ENCODE results near the gene SMAP2.

Gene SMAP2

GRCh38 chr1:40421431-40422384, 48.2 kb downstream of the SMAP2 start (continued):
- TF ChIP-seq ZNF555 (tag by site-specific recombination; conservative IDR thresholded peaks at IDR 0.05) (no peak), ZNF571 (tag by site-specific recombination; IDR thresholded peaks at IDR 0.05) (no peak), HOXD13 (CRISPR knock-in tag; IDR thresholded peaks at IDR 0.05; ENCODE audit: borderline replicate concordance) (no peak), MEIS1 (CRISPR knock-in tag; IDR thresholded peaks at IDR 0.05; ENCODE audit: borderline replicate concordance) (no peak), ZNF600 (tag by site-specific recombination; IDR thresholded peaks at IDR 0.05) (no peak), ZNF629 (tag by site-specific recombination; IDR thresholded peaks at IDR 0.05) (no peak)
- TF ChIP-seq, protein P1, sequence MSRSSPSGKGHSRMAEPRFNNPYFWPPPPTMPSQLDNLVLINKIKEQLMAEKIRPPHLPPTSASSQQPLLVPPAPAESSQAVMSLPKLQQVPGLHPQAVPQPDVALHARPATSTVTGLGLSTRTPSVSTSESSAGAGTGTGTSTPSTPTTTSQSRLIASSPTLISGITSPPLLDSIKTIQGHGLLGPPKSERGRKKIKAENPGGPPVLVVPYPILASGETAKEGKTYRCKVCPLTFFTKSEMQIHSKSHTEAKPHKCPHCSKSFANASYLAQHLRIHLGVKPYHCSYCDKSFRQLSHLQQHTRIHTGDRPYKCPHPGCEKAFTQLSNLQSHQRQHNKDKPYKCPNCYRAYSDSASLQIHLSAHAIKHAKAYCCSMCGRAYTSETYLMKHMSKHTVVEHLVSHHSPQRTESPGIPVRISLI (tag by site-specific recombination; IDR thresholded peaks at IDR 0.05): no peak

DNA sequence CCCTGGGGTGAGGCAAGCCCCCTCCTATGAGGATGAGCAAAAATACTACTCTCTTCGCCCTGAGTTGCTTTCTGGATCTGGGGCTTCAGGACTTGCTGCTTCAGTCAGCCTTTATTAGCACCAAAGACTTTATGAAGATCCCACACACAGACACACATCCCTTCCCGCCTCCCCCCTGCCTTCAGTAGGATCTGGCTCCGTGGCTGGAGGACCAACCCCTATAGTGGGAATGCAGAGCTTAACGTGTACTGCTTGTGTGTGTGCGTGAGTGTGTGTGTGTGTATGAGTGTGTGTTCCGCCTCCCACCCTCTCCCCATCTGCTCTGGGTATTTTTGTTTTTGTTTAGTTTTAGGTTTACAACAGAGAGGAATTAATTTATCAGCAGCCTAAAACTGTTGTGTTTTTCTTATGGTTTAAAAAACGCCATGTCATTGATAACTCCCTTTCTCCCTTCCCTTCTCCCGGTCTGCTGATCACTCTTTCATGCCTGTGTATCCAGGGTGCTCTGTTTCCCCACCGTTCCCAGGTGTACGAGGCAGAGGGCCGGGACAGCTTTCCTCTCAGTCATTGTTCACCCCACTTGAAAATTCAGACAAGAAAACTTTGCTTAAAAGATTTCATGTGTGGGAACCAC, 49.2 kb downstream of the SMAP2 start:
- CTCF ChIA-PET: interaction anchor here (0.7 kb wide), 3 partner anchors 16 to 391 kb away, joined by 3 to 4 read pairs (median 4); no protein-coding TSS in a partner anchor
- no peak overlapping the region for H3K4me3 ChIP-seq (ENCODE audit: low read depth, low read length)
- no peak overlapping the region for H3K27ac ChIP-seq (ENCODE audit: extremely low read depth, low read depth, low read length)
- H3K9me3 ChIP-seq (ENCODE audit: control insufficient read depth, insufficient read depth, low read depth, low read length): no peaks in the 10 kb centered on the region
- peaks cover 0 to 47% of the 10 kb centered on the region in 2 experiments; a peak in 1 of 3 replicates for H3K36me3 ChIP-seq (ENCODE audit: control insufficient read depth in 2 of 2, insufficient read depth in 1 of 2, low read length in 2 of 2)
- TF ChIP-seq KLF9 (tag by site-specific recombination; IDR thresholded peaks at IDR 0.05; ENCODE audit: low read depth) (no peak), TCF7L2 (IDR thresholded peaks at IDR 0.05; ENCODE audit: borderline replicate concordance, low read depth, low read length) (no peak)
- POLR2A ChIA-PET: no interaction called here
- H3K4me1 ChIP-seq (ENCODE audit: control insufficient read depth, insufficient read depth, low read length): peaks cover 6% of the 10 kb centered on the region

GRCh38 chr1:40423264-40423642, 49.7 kb downstream of the SMAP2 start:
- ChIA-PET POLR2A (no interaction called here), CTCF (interaction anchor here (0.7 kb wide), 2 partner anchors 15 to 279 kb away, joined by 3 to 4 read pairs; no protein-coding TSS in a partner anchor)
- Histone ChIP-seq H3K27ac (ENCODE audit: extremely low read depth, low read depth, low read length) (no peak overlapping the region), H3K4me3 (ENCODE audit: low read depth, low read length) (no peak overlapping the region), H3K36me3 (ENCODE audit: control insufficient read depth in 2 of 2, insufficient read depth in 1 of 2, low read length in 2 of 2) (peaks cover 0 to 42% of the 10 kb centered on the region in 2 experiments; a peak in 1 of 3 replicates), H3K4me1 (ENCODE audit: control insufficient read depth, insufficient read depth, low read length) (peaks cover 6% of the 10 kb centered on the region), H3K9me3 (ENCODE audit: control insufficient read depth, insufficient read depth, low read depth, low read length) (no peaks in the 10 kb centered on the region)
- TF ChIP-seq ZNF37A (tag by site-specific recombination; IDR thresholded peaks at IDR 0.05): no peak
- no peak for TF ChIP-seq ZBTB17 (tag by site-specific recombination; IDR thresholded peaks at IDR 0.05)
- TF ChIP-seq ZNF394 (tag by site-specific recombination; IDR thresholded peaks at IDR 0.05; ENCODE audit: borderline replicate concordance): no peak
- TF ChIP-seq FEZF1 (tag by site-specific recombination; IDR thresholded peaks at IDR 0.05): no peak
- no peak for TF ChIP-seq ZNF112 (tag by site-specific recombination; IDR thresholded peaks at IDR 0.05)
- TF ChIP-seq, protein P2, sequence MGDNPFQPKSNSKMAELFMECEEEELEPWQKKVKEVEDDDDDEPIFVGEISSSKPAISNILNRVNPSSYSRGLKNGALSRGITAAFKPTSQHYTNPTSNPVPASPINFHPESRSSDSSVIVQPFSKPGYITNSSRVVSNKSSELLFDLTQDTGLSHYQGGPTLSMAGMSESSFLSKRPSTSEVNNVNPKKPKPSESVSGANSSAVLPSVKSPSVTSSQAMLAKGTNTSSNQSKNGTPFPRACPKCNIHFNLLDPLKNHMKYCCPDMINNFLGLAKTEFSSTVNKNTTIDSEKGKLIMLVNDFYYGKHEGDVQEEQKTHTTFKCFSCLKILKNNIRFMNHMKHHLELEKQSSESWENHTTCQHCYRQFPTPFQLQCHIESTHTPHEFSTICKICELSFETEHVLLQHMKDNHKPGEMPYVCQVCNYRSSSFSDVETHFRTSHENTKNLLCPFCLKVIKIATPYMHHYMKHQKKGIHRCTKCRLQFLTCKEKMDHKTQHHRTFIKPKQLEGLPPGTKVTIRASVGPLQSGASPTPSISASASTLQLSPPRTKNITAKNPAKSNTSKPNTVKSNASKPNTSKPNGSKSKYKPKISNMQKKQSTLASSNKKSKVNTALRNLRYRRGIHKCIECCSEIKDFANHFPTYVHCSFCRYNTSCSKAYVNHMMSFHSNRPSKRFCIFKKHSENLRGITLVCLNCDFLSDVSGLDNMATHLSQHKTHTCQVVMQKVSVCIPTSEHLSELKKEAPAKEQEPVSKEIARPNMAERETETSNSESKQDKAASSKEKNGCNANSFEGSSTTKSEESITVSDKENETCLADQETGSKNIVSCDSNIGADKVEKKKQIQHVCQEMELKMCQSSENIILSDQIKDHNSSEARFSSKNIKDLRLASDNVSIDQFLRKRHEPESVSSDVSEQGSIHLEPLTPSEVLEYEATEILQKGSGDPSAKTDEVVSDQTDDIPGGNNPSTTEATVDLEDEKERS (tag by site-specific recombination; IDR thresholded peaks at IDR 0.05): no peak
- TF ChIP-seq ZNF114 (tag by site-specific recombination; IDR thresholded peaks at IDR 0.05): no peak
- no peak for TF ChIP-seq ZNF585B (tag by site-specific recombination; IDR thresholded peaks at IDR 0.05)
- no peak for TF ChIP-seq GLIS2 (tag by site-specific recombination; IDR thresholded peaks at IDR 0.05)
- TF ChIP-seq, protein P3, sequence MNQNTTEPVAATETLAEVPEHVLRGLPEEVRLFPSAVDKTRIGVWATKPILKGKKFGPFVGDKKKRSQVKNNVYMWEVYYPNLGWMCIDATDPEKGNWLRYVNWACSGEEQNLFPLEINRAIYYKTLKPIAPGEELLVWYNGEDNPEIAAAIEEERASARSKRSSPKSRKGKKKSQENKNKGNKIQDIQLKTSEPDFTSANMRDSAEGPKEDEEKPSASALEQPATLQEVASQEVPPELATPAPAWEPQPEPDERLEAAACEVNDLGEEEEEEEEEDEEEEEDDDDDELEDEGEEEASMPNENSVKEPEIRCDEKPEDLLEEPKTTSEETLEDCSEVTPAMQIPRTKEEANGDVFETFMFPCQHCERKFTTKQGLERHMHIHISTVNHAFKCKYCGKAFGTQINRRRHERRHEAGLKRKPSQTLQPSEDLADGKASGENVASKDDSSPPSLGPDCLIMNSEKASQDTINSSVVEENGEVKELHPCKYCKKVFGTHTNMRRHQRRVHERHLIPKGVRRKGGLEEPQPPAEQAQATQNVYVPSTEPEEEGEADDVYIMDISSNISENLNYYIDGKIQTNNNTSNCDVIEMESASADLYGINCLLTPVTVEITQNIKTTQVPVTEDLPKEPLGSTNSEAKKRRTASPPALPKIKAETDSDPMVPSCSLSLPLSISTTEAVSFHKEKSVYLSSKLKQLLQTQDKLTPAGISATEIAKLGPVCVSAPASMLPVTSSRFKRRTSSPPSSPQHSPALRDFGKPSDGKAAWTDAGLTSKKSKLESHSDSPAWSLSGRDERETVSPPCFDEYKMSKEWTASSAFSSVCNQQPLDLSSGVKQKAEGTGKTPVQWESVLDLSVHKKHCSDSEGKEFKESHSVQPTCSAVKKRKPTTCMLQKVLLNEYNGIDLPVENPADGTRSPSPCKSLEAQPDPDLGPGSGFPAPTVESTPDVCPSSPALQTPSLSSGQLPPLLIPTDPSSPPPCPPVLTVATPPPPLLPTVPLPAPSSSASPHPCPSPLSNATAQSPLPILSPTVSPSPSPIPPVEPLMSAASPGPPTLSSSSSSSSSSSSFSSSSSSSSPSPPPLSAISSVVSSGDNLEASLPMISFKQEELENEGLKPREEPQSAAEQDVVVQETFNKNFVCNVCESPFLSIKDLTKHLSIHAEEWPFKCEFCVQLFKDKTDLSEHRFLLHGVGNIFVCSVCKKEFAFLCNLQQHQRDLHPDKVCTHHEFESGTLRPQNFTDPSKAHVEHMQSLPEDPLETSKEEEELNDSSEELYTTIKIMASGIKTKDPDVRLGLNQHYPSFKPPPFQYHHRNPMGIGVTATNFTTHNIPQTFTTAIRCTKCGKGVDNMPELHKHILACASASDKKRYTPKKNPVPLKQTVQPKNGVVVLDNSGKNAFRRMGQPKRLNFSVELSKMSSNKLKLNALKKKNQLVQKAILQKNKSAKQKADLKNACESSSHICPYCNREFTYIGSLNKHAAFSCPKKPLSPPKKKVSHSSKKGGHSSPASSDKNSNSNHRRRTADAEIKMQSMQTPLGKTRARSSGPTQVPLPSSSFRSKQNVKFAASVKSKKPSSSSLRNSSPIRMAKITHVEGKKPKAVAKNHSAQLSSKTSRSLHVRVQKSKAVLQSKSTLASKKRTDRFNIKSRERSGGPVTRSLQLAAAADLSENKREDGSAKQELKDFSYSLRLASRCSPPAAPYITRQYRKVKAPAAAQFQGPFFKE (tag by site-specific recombination; IDR thresholded peaks at IDR 0.05; ENCODE audit: borderline replicate concordance): no peak
- TF ChIP-seq ZNF23 (tag by site-specific recombination; IDR thresholded peaks at IDR 0.05; ENCODE audit: borderline replicate concordance): no peak
- no peak for TF ChIP-seq ZNF660 (tag by site-specific recombination; IDR thresholded peaks at IDR 0.05)
- TF ChIP-seq ZNF202 (tag by site-specific recombination; IDR thresholded peaks at IDR 0.05; ENCODE audit: borderline replicate concordance): no peak
